GM23338 (cell line): ENCODE data around the gene KRTAP12-2. TPM values are rescaled to one million over a fixed set of nuclear protein-coding genes. Genes with fewer than 3 reads are reported as not detected.

Experiments
- ATAC-seq: fragments of 200-7000 bp; cut with Tn5 transposase; 3 replicates; pipeline ENCODE4 v1.9.1; 2020
- DNase-seq: peaks from one replicate; pipeline ENCODE4 v3.0.0-alpha.2; 2015; ENCODE audit warnings: low spot score
- H2AFZ ChIP-seq: fragments of 200-600 bp; sonication (generic); 2 replicates; pipeline ENCODE4 v1.8.0; 2016; ENCODE audit warnings: antibody characterized with exemption, mild to moderate bottlenecking, moderate library complexity
- H3F3A ChIP-seq: fragments of 200-600 bp; sonication (generic); replicated peaks from 2 replicates; pipeline ENCODE4 v1.8.0; 2017; ENCODE audit warnings: antibody characterized with exemption, mixed run types, low read depth
- H3K27ac ChIP-seq: fragments of 200-600 bp; sonication (generic); 2 replicates; pipeline ENCODE4 v1.6.1; 2016; ENCODE audit warnings: low read depth
- H3K27me3 ChIP-seq: fragments of 200-600 bp; sonication (generic); 2 replicates; pipeline ENCODE4 v1.8.0; 2016; ENCODE audit warnings: mild to moderate bottlenecking, mixed run types, moderate library complexity; ENCODE audit not compliant: insufficient read depth
- H3K36me3 ChIP-seq: fragments of 200-600 bp; sonication (generic); 2 replicates; pipeline ENCODE4 v1.8.0; 2016; ENCODE audit warnings: mild to moderate bottlenecking; ENCODE audit not compliant: insufficient read depth
- H3K4me1 ChIP-seq: fragments of 200-600 bp; sonication (generic); 2 replicates; pipeline ENCODE4 v1.8.0; 2016; ENCODE audit warnings: mild to moderate bottlenecking, moderate library complexity; ENCODE audit not compliant: insufficient read depth
- H3K4me2 ChIP-seq: fragments of 200-600 bp; sonication (generic); 2 replicates; pipeline ENCODE4 v1.7.1; 2017; ENCODE audit warnings: mixed run types
- H3K4me3 ChIP-seq: fragments of 200-600 bp; sonication (generic); 2 replicates; pipeline ENCODE4 v1.6.1; 2016; ENCODE audit warnings: mixed run types
- H3K79me2 ChIP-seq: fragments of 200-600 bp; sonication (generic); replicated peaks from 2 replicates; pipeline ENCODE4 v1.8.0; 2017; ENCODE audit warnings: mild to moderate bottlenecking; ENCODE audit not compliant: insufficient read depth
- H3K9me2 ChIP-seq: fragments of 200-600 bp; sonication (generic); 2 replicates; pipeline ENCODE4 v1.8.0; 2017; ENCODE audit not compliant: insufficient read depth
- H4K20me1 ChIP-seq: fragments of 200-600 bp; sonication (generic); replicated peaks from 2 replicates; pipeline ENCODE4 v1.8.0; 2017; ENCODE audit warnings: mild to moderate bottlenecking; ENCODE audit not compliant: insufficient read depth
- H3K27ac Mint-ChIP-seq: 2 replicates; pipeline ENCODE4 v1.8.0; 2020; ENCODE audit warnings: inconsistent platforms, mild to moderate bottlenecking, moderate library complexity, mixed read lengths
- H3K27me3 Mint-ChIP-seq: 3 replicates; pipeline ENCODE4 v1.8.0; 2022; ENCODE audit warnings: low read depth, mild to moderate bottlenecking, moderate library complexity, mixed read lengths, inconsistent platforms; ENCODE audit not compliant: insufficient read depth, poor library complexity
- H3K36me3 Mint-ChIP-seq: 3 replicates; pipeline ENCODE4 v1.8.0; 2021; ENCODE audit warnings: low read depth, mild to moderate bottlenecking, inconsistent platforms, moderate library complexity, mixed read lengths
- H3K4me1 Mint-ChIP-seq: 3 replicates; pipeline ENCODE4 v1.8.0; 2020; ENCODE audit warnings: mild to moderate bottlenecking, inconsistent platforms, mixed read lengths
- H3K4me3 Mint-ChIP-seq: 3 replicates; pipeline ENCODE4 v1.8.0; 2021; ENCODE audit warnings: moderate library complexity, mild to moderate bottlenecking, inconsistent platforms, mixed read lengths
- H3K9me3 Mint-ChIP-seq: 3 replicates; pipeline ENCODE4 v1.8.0; 2020; ENCODE audit warnings: moderate library complexity, mild to moderate bottlenecking, inconsistent platforms, mixed read lengths
- EZH2 ChIP-seq: fragments of 200-600 bp; sonication (generic); IDR thresholded peaks from one replicate; pipeline ENCODE4 v1.8.0; 2017; ENCODE audit warnings: antibody characterized with exemption, mild to moderate bottlenecking, low read depth; ENCODE audit not compliant: unreplicated experiment
- JUNB ChIP-seq: IDR thresholded peaks from one replicate; pipeline ENCODE4 v1.6.1; 2016; ENCODE audit warnings: antibody characterized with exemption; ENCODE audit not compliant: unreplicated experiment
- ZNF114 ChIP-seq: fragments of 250-450 bp; sonication (Bioruptor Pico); IDR thresholded peaks from 2 replicates; pipeline ENCODE4 v1.5.0; 2020; ENCODE audit warnings: mild to moderate bottlenecking, moderate library complexity
- polyA plus RNA-seq: library from polyadenylated mRNA; unstranded; fragments of >200 nt; fragmentation: Nextera tagmentation; extraction: Ambion mirVana; gene quantifications from 2 replicates; pipeline ENCODE4 v1.2.1, GENCODE V29; 2016
- total RNA-seq: library from RNA; depleted of rRNA; stranded (reverse); fragments of >200 nt; shearing (Covaris generic); gene quantifications from 2 replicates; pipeline ENCODE4 v1.2.3, GENCODE V29; 2014
- TF ChIP-seq, protein P1 (sequence below): fragments of 250-450 bp; sonication (Bioruptor Pico); IDR thresholded peaks from 2 replicates; pipeline ENCODE4 v1.5.0; 2020; ENCODE audit warnings: mild to moderate bottlenecking, moderate library complexity
- TF ChIP-seq, protein P2 (sequence below): IDR thresholded peaks from one replicate; pipeline ENCODE4 v1.6.1; 2018; ENCODE audit warnings: antibody characterized with exemption; ENCODE audit not compliant: unreplicated experiment
- TF ChIP-seq, protein P3 (sequence below): IDR thresholded peaks from 2 replicates; pipeline ENCODE4 v1.6.1; 2016; ENCODE audit warnings: antibody characterized with exemption

Gene KRTAP12-2
- total and polyA plus RNA-seq, 2 experiments from 2014 or later = not detected

DNA sequence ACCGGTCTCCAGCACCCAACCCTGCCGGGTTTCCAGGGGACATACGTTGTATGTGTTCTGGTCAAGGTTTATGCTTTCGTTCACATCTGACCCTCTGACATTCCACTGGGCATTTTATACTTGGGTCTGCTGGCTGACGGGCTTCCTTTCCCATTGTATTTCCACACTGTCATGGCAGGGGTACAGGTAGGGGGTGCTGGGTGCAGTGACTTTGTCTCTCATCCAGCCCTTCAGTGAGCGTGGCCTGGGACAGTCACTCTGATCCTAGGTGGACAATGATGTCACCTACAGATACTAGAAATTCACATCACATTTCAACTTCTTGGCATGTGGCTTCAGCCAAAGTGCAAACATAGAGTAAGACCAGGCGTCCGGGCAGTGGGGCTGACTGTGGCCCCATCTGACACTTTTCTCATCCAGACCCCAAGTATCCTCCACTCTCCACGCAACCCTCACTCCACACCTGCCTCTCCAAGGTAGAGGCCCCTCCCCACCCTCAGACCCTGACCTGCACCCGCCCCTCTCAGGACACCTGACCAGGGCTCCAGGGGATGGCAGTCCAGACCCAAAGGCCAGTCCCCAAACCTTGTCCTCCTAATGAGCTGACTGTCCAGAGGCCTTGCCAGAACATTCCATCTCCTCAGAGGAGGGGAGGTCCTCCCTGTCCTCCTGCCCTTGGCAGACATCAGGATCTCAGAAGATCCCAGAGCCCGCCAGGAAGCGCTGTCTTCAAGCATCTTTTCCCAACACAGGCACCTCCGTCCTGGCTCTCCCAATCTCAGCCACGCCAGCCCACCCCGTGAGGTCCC lies 30.3 kb downstream of the KRTAP12-2 start (continued):
- TF ChIP-seq, protein P1, sequence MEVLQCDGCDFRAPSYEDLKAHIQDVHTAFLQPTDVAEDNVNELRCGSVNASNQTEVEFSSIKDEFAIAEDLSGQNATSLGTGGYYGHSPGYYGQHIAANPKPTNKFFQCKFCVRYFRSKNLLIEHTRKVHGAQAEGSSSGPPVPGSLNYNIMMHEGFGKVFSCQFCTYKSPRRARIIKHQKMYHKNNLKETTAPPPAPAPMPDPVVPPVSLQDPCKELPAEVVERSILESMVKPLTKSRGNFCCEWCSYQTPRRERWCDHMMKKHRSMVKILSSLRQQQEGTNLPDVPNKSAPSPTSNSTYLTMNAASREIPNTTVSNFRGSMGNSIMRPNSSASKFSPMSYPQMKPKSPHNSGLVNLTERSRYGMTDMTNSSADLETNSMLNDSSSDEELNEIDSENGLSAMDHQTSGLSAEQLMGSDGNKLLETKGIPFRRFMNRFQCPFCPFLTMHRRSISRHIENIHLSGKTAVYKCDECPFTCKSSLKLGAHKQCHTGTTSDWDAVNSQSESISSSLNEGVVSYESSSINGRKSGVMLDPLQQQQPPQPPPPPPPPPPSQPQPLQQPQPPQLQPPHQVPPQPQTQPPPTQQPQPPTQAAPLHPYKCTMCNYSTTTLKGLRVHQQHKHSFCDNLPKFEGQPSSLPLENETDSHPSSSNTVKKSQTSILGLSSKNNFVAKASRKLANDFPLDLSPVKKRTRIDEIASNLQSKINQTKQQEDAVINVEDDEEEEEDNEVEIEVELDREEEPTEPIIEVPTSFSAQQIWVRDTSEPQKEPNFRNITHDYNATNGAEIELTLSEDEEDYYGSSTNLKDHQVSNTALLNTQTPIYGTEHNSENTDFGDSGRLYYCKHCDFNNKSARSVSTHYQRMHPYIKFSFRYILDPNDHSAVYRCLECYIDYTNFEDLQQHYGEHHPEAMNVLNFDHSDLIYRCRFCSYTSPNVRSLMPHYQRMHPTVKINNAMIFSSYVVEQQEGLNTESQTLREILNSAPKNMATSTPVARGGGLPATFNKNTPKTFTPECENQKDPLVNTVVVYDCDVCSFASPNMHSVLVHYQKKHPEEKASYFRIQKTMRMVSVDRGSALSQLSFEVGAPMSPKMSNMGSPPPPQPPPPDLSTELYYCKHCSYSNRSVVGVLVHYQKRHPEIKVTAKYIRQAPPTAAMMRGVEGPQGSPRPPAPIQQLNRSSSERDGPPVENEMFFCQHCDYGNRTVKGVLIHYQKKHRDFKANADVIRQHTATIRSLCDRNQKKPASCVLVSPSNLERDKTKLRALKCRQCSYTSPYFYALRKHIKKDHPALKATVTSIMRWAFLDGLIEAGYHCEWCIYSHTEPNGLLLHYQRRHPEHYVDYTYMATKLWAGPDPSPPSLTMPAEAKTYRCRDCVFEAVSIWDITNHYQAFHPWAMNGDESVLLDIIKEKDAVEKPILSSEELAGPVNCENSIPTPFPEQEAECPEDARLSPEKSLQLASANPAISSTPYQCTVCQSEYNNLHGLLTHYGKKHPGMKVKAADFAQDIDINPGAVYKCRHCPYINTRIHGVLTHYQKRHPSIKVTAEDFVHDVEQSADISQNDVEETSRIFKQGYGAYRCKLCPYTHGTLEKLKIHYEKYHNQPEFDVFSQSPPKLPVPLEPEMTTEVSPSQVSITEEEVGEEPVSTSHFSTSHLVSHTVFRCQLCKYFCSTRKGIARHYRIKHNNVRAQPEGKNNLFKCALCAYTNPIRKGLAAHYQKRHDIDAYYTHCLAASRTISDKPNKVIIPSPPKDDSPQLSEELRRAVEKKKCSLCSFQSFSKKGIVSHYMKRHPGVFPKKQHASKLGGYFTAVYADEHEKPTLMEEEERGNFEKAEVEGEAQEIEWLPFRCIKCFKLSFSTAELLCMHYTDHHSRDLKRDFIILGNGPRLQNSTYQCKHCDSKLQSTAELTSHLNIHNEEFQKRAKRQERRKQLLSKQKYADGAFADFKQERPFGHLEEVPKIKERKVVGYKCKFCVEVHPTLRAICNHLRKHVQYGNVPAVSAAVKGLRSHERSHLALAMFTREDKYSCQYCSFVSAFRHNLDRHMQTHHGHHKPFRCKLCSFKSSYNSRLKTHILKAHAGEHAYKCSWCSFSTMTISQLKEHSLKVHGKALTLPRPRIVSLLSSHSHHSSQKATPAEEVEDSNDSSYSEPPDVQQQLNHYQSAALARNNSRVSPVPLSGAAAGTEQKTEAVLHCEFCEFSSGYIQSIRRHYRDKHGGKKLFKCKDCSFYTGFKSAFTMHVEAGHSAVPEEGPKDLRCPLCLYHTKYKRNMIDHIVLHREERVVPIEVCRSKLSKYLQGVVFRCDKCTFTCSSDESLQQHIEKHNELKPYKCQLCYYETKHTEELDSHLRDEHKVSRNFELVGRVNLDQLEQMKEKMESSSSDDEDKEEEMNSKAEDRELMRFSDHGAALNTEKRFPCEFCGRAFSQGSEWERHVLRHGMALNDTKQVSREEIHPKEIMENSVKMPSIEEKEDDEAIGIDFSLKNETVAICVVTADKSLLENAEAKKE (CRISPR knock-in tag) = no peak
- no peak for TF ChIP-seq EZH2
- TF ChIP-seq, protein P2, sequence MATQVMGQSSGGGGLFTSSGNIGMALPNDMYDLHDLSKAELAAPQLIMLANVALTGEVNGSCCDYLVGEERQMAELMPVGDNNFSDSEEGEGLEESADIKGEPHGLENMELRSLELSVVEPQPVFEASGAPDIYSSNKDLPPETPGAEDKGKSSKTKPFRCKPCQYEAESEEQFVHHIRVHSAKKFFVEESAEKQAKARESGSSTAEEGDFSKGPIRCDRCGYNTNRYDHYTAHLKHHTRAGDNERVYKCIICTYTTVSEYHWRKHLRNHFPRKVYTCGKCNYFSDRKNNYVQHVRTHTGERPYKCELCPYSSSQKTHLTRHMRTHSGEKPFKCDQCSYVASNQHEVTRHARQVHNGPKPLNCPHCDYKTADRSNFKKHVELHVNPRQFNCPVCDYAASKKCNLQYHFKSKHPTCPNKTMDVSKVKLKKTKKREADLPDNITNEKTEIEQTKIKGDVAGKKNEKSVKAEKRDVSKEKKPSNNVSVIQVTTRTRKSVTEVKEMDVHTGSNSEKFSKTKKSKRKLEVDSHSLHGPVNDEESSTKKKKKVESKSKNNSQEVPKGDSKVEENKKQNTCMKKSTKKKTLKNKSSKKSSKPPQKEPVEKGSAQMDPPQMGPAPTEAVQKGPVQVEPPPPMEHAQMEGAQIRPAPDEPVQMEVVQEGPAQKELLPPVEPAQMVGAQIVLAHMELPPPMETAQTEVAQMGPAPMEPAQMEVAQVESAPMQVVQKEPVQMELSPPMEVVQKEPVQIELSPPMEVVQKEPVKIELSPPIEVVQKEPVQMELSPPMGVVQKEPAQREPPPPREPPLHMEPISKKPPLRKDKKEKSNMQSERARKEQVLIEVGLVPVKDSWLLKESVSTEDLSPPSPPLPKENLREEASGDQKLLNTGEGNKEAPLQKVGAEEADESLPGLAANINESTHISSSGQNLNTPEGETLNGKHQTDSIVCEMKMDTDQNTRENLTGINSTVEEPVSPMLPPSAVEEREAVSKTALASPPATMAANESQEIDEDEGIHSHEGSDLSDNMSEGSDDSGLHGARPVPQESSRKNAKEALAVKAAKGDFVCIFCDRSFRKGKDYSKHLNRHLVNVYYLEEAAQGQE = no peak

DNA sequence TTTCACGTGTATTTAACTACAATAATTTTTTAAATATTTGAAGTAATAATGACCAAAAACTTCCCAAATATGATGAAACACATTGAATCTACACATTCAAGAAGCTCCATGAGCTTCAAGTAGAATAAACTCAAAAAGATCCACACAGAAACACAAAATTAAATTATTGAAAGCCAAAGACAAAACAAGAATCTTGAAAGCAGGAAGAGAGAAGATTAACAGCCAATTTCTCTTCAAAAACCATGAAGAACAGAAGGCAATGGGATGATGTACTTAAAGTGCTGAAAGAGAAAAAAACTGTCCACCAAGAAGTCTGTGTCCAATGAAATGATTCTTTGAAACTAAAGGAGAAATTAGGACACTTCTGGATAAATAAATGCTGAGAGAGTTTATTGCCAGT lies 34.7 kb downstream of the KRTAP12-2 start:
- H3K4me2 ChIP-seq = no peak overlapping the region
- no peak overlapping the region for H3K27ac ChIP-seq
- H3K4me3 ChIP-seq = no peak overlapping the region
- H3K27me3 ChIP-seq = no peaks in the 10 kb centered on the region
- Mint-ChIP-seq H3K4me3 (no peak overlapping the region), H3K27me3 (peaks cover 5% of the 10 kb centered on the region), H3K27ac (no peak overlapping the region), H3K4me1 (no peaks in the 10 kb centered on the region), H3K9me3 (peaks cover 20% of the 10 kb centered on the region), H3K36me3 (peaks cover 7% of the 10 kb centered on the region)
- H2AFZ ChIP-seq = no peak overlapping the region
- H3K9me2 ChIP-seq = no peaks in the 10 kb centered on the region
- H3K4me1 ChIP-seq = no peaks in the 10 kb centered on the region
- no peak for ATAC-seq
- DNase-seq = no peak
- H3K79me2 ChIP-seq = no peaks in the 10 kb centered on the region
- no peaks in the 10 kb centered on the region for H3F3A ChIP-seq
- TF ChIP-seq ZNF114 (CRISPR knock-in tag) (no peak), JUNB (no peak), EZH2 (no peak)
- TF ChIP-seq, protein P3, sequence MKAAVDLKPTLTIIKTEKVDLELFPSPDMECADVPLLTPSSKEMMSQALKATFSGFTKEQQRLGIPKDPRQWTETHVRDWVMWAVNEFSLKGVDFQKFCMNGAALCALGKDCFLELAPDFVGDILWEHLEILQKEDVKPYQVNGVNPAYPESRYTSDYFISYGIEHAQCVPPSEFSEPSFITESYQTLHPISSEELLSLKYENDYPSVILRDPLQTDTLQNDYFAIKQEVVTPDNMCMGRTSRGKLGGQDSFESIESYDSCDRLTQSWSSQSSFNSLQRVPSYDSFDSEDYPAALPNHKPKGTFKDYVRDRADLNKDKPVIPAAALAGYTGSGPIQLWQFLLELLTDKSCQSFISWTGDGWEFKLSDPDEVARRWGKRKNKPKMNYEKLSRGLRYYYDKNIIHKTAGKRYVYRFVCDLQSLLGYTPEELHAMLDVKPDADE = no peak
- H4K20me1 ChIP-seq = no peaks in the 10 kb centered on the region
- H3K36me3 ChIP-seq = 0 out of 2 replicates have a peak, but pooled peaks cover 6% of the 10 kb centered on the region
